Muscle of arm (tissue), 12 donors: Measurements from ENCODE around the gene TBL1X. TPM values are rescaled to one million over a fixed set of nuclear protein-coding genes. Genes with fewer than 3 reads are reported as not detected.
"Not testable (repeated sequence)": the region's sequence is repeated elsewhere in the genome, so short reads cannot be mapped to it uniquely, and the experiment has no call there.

ENCODE experiments used
- DNase-seq: peaks from one replicate; pipeline ENCODE4 v3.0.0-alpha.2; 2013
- polyA plus RNA-seq, 12 donors: library from polyadenylated mRNA; unstranded; fragments of 120-200 nt; gene quantifications; one replicate each; pipeline ENCODE4 v1.2.1, GENCODE V29; 2013; ENCODE audit not compliant: insufficient read length in 12 of 12

Gene TBL1X
- polyA plus RNA-seq, 12 donors, result 7.8 to 21.0 (median 12.3) TPM; not detected in 1

DNA sequence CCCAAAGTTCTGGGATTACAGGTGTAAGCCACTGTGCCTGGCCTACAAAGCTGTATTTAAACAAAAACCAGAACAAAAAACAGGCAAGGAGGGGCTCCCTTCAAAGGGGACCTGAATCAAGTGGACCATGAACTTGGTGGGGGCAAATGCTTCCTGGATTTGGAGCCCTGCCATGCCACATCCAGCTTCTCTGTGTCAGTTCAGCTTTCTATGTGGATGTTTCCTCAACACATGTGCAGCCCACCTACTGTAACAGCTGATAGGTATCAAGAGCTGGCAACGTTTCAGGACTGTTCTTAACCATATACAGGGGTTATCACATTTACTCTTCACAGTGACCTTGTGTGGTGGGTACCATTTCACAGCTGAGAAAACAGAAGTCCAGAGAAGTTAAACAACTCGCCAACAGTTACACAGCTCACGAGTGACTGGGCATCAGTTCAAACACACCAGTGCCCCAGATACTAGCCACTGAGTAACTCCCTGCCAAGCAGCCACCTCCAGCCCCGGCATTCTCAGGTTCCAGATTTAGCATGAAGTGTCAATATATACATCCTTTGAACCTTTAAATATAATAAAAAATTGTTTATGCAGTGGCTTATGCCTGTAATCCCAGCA lies 293.3 kb downstream of the TBL1X start:
- no peak for DNase-seq

DNA sequence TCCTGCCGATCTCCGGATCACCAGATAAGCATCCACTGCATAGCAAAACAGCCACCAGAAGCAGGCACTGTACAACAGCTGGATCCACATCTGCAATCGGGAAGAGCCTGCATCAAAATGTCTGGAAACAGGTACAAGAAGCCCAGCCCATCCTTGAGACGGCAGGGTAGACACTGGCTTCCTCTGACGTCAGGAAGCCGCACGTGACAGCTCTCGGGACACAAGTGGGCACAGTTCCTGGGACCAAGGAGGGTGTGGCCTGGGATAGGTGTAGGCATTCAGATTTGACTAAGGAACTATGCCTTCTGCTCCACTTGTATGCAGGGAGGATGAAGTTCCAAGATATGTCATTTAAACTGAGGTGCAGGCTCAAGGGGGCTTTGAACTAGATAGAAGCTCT lies 294.5 kb downstream of the TBL1X start:
- no peak for DNase-seq

DNA sequence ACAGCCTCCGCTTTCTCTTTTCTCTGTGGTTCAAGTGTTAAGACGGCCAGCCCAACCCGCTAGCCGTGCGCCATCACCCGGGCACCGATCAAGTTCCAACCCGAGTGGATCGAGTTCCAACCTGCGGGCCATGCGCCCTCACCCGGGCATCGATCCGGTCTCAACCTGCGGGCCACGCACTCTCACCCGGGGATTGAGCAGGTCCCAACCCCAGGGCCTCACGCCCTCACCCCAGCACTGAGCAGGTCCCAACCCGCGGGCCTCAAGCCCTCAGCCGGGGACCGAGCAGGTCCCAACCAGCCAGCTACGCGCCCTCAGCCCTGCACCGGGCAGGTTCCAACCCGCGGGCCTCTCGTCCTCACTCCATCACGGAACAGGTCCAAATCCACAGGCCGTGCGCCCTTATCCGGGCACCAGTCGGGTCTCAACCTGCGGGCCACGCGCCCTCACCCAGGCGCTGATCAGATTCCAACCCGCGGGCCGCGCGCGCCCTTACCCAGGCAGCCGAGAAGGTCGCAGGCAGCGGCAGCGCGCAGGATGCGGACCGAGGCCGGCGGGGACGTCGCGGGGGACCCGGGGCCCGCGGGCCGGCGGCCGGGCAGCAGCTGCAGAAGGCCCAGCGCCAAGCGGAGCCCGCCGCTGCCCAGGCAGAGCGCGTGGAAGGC lies 300.3 kb downstream of the TBL1X start:
- DNase-seq, result no peak

DNA sequence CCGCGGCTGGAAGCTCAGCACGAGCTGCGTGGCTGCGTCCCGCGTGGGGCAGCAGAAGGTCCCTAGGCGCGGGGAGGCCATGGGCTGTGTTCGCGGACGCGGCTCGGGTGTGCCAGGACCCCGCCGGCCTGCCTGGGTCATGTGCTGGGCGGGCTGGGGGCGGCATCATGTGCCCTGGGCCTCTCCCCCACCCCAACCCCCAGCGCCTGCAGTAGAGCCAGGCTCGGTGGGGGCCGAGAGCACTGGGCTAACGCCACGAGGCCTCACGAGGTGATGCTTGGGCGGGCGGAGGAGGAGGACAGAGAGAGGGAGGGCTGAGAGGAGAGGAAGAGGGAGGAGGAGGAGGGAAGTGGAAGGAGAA lies 300.9 kb downstream of the TBL1X start, which contains the start of gene GPR143:
Gene GPR143, minus strand, starts transcription at position 111 of the 361 bp plus-strand sequence. Its CDS starts 30 bp downstream, at position 81.
- DNase-seq, result no peak

DNA sequence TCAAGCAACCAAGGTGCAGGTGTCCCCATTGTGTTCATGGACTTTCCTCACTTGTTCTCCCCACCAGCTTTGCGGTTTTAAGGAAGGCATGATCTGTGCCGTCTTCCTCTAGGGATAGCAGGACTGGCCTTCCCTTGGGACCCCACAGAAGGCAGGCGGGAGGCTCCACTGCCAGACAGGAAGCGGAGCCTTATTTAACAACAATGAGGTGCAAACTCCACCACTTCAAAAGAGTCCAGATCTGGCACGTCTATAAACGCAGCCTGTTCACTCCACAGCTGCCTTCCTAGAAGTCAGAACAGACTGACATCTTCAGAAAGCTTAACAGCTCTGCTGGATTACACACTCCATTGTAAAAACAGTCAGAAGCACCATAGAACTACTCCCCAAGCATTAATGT lies 302.5 kb downstream of the TBL1X start:
- DNase-seq, result no peak

DNA sequence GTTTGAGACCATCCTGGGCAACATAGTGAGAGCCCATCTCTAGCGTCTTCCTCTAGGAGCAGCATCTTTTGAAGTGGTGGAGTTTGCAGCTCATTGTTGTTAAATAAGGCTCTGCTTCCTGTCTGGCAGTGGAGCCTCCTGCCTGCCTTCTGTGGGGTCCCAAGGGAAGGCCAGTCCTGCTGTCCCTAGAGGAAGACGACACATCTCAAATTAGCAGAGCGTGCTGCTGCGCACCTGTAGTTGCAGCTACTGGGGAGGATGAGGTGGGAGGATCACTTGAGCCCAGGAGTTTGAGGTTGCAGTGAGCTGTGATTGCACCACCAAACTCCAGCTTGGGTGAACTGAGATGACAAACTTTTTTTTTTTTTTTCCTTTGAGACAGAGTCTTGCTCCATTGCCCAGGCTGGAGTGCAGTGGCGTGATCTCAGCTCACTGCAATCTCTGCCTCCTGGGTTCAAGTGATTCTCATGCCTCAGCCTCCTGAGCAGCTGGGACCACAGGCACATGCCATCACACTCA lies 303.5 kb downstream of the TBL1X start:
- DNase-seq, result not testable (repeated sequence)

DNA sequence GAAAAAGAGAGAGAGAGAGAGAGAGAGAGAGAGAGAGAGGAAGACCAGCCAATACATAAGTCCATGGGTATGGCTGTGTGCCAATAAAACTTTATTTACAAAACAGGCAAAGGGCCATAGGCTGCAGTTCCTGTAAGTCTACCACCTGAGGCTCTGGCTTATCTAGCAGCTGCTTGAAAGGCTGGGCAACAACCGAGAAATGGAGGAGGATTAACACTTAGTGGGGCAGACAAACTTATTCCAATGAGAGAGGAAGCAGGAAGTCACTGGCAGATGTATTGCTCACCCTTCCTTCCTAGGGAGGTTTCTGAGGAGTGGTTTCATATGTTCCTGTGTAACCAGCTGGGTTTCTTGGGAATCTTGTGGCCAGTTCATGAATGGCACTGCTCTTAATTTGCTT lies 305.5 kb downstream of the TBL1X start:
- no peak for DNase-seq

DNA sequence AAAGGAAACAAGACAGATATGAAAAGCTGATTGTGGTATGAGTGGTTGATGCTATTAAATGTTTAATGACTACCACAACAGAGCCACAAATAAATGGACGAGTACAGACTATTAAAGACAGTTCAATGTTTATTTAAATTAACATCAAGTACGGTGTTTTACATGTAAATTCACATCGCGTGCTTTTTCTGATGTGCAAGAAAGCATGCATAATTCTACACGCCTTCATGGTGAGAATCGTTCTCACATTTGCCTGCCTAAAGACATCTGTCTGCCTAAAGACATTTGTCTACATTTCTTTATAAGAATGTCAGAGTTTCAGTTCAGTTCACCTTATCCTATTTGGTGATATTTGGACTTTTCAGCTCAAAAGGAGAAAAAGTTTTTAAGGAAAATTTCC lies 308.1 kb downstream of the TBL1X start:
- DNase-seq, result no peak

DNA sequence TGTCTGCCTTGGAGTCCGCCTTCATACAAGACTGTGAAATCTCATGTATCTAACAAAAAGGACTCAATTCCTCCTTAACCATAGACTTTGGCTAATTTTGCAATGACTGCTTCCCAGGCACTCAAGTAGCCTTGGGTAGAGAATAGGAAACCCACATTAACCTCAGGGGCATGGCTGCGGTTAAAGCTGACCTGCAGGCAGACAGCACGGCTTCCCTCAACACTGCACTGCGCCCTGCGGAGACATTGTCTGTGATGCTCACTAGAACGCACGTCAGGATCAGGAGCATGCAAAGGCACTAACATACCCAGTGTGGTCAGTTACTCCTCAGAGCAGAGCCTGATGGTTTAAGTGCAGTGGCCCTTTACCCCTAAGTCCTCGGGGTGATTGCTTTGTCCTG lies 311.1 kb downstream of the TBL1X start:
- DNase-seq, result no peak

DNA sequence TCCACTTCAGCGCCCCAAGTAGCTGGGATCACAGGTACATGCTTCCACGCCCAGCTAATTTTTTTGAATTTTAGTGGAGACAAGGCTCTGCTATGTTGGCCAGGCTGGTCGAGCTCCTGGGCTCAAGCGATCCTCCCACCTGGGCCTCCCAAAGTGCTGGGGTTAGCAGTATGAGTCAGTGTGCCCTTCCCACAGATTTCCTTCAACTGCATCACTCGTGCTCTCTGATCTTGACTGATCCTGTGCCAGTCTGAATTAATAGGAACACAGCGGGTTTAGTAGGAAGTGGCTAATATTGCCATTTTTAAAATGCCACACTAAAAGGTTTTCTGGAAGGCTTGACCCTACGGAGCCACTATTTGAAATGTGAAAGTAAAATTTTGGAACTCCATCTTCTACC lies 317.1 kb downstream of the TBL1X start:
- no peak for DNase-seq

DNA sequence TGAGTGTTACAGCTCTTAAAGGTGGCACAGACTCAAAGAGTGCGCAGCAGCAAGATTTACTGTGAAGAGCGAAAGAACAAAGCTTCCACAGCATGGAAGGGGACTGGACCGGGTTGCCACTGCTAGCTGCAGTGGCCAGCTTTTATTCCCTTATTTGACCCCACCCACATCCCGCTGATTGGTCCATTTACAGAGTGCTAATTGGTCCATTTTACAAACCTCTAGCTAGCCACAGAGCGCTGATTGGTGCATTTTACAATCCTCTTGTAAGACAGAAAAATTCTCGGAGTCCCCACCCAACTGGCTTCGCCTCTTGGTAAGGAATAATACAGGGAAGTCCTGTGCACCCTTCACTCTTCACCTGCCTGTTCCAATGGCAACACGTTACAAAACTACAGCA lies 319.5 kb downstream of the TBL1X start:
- DNase-seq, result no peak

DNA sequence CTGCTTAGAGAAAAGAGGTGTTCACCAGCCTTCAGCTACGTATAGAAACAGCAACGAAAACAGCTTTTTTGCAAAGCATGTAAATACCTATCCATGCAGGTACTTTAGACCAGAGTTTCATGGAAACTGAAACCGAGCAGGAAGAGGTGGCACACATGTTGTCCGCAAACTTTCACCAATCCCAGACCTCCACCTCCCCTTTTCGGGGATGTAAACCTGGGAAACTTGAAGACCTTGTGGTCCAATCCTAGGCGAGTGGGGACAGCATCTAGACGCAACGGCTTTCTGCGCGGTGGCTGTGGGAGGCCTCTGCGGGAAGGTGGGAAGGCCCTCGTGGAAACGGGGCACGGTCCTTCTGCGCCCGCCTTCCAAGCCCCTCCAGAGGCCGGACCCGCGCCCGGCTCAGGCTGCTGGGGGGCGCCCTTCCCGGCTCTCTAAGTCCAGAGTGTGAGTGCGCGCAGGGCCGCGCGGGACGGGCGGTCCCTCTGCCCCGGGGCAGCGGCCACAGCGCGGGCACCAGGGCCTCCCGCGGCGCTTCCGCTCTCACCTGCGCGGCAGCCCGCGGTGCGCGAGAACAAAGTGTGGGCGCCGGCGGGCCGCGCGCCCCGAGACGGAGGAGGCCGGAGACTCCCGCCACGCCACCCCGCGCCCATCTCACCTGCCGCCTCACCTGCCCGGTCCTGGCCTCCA lies 320.5 kb downstream of the TBL1X start:
- DNase-seq, result no peak

DNA sequence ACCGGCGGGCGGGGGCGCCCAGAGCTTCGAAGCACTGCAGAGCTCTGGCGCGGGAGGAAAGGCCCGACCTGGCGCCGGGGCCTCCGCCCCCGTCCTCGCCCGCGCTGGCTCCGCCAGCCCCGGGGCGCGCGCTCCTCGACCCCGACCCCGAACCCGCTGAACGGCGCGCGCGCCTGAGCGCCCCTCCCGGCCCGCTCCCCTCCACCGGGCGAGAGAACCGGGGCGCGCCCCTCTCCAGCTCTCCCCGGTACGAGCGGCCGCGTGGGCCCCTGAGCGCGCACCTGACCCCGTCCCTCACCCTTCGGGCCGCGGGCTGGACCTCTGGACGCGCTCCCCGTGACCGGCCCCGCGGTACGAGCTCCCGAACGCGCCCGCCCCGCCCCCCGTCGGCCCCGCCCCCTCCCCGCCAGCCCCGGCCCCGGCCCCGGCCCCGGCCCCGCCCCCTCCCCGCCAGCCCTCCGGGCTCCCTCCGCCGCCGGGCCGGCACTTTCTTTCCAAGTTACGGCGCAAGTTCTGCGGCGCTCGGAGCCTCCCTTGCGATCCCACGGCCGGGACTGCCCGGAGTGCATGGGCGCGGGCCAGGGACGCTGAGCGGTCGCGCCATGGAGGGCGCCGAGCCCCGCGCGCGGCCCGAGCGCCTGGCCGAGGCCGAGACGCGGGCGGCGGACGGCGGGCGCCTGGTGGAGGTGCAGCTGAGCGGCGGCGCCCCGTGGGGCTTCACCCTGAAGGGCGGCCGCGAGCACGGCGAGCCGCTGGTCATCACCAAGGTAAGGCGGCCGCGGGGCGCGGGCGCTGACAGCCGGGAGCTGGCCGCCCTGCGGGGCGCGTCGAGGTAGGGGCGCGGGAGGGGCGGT lies 321.3 kb downstream of the TBL1X start, which contains the start of gene SHROOM2:
Gene SHROOM2, plus strand, starts transcription at position 486 of the 854 bp plus-strand sequence. Its CDS starts 117 bp downstream, at position 603.
- no peak for DNase-seq

DNA sequence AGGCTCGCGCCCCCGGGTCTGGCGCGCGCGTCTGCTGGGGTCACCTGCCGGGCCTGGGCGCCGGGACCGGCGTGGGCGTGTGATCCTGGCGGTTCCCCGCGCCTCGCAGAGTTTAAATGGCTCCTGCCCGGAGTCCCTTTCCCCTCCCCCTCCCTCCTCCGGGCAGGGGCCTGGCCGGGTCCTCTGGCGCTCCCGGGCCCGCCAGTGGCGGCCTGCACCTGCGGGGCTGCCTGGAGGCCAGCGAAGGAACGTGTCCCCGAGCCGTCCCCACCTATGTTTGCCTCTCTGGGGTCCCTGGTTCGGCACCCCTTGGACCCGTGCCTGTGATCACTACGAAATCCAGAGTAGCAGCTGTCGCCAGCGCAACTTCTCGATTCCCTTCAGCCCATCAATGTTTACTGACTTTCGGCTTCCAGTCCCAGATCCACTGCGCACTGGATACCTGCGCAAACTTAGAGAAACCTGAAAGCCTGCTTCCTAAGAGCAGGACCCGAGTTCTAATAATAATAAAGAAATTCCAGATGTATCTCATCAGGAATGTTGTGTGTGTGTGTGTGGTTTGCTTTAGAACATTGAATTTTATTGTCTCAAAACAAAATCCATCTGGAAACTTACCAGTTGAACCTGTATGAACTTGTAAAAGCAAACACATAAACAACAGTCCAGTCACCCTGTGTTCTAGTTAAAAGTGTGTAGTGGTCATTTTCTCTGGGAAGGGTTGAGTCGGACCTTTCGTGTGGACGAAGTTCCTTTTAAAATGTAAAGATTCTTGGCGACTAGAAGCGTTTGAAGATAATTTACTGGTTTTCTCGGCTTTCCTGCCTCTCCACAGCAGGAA lies 322.2 kb downstream of the TBL1X start:
- no peak for DNase-seq

DNA sequence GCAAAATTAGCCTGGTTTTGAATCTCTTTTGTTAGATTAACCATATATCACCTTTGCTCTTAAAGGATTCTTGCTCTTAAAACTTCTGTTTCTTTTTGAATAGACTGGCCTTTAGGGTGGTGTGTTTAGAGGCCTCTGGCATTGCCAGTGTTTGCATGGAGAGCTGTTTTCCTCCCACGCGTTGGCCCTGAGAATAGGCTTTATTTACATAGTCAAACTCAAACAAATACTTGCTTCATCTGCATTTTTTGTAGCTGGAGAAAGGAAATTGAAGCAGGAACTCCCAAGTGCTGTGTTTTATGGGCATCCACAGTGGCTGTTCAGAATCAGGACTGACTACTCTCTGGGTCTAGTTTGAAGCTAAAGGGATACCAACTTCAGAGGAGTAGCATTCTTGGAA lies 324.1 kb downstream of the TBL1X start:
- DNase-seq, result no peak

DNA sequence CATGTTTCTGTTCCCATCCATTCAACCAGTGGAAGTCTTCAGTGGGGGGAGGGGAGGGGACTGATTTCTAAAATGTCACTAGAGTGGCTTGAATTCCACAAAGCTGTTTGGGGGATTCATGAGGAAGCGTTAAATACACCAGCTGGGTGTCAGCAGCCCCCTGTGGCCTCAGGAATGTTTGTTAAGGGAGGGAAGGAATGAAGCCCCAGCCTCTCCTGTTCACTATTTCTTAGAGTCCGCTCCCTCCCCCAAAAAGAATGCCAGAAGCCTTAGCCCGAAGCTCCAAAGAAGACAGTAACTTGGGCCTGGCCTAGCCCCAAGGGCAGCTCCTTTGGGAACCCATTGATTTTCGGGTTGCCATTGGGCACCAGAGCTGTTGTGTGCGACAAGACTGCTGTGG lies 324.7 kb downstream of the TBL1X start:
- no peak for DNase-seq
